COLO668 (cell line): ENCODE data around the gene PODXL.
"Not testable (repeated sequence)": the region's sequence is repeated elsewhere in the genome, so short reads cannot be mapped to it uniquely, and the experiment has no call there.

ENCODE experiments used
- DNase-seq: peaks from one replicate; lab custom pipeline; 2025; ENCODE audit not compliant: unreplicated experiment; lab: John Stamatoyannopoulos, UW

Gene PODXL

DNA sequence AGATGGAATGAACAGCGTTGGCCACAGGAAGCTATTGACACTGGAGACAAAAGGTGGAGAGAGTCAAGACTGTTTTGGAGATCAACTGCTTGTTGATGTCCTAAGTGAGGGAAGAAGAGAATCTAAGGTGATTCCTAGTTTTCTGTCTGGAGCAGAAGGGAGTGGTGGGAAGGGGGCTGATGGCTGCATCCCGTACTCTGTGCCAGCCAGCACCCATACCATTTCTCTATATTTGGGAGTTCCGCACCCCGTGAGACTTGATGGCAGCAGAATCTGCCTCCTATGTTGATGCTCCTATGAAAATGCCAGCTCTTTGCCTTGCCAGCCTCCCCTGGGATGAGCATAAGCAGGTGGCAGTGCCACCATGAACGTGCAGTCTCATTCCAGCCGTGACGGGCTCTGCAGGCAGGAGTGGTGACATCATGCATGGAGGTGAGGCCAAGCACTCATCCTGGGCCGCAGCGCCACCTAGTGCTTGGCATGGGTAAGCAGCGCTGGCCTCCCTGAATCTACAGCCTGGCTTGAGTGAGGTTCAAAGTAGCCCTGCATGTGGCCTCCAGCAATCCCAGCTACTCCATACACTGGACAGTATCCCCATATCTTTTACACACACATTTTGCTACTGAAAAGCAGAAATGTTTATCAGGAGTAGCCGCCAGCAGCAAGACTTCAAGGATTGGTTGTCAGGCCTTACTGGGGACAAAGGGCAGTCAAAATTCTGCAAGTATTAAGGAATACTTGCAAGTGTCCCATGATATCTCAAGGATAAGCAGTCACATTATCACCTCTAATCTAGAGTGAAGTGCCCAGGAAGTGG, 43.0 kb downstream of the PODXL start:
- peak; percentile 90 for DNase-seq

DNA sequence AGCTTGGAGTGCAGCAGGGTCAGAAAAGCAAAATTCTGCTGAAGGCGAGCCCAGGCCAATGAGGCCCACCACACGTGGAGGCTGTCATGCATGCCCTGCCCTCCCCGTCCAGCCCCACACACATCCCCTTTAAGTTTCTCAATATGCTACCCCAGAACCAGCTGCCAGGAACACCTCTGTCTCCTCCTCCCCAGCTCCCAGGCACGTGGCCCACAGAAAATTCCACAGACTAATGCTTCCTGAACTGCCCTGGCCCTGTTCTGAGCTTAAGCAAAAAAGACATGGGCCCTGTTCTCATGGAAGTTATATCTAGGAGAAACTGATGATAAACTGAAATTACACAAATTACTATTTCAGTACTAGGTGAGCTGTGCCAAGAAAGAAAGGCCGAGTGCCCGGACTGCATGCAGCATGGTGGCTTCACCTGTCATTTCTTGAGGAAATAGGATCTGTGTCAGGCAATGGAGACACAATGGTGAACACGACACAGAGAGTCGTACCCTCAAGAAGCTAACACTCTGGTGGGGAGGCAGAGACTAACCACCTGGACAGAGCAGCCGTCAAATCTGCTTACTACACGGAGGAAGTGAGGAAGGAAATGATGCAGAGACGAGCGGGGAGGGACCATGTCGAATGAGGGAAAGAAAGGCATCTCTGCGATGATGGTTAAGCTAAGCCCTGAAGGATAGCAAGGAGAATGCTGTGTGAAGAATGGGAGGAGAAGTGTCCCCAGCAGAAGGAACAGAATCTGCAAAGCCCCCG, 44.5 kb downstream of the PODXL start:
- DNase-seq, result no peak

- no peak for DNase-seq
Observed at GRCh38 chr7:131511071-131511470, 45.4 kb downstream of the PODXL start.

- DNase-seq, result no peak
Observed at GRCh38 chr7:131509781-131510180, 46.6 kb downstream of the PODXL start.

- no peak for DNase-seq
Observed at GRCh38 chr7:131508754-131509486, 47.5 kb downstream of the PODXL start.

GRCh38 chr7:131507592-131508331, 48.7 kb downstream of the PODXL start:
- peak; percentile 83 for DNase-seq

DNA sequence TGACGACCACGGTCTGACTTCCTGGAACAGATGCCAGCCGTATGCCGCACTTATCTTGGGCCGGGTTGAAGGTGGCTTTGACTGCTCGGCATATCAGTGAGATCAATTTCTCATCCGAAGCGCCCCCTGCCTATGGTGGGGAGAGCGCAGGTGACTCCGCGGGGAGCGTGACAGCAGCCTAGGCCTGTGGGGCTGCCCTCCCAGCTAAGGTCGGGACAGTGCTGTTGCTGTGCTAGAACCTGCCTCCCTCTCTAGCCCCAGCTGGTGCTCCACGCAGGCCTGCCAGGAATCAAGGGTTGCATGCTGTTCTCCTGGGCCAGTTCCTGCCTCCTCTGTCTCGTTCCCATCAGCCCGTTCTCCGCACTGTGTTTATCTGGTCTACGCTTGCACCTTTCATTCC, 49.8 kb downstream of the PODXL start:
- DNase-seq, result no peak

- DNase-seq, result no peak
Observed at GRCh38 chr7:131505636-131506557, 50.5 kb downstream of the PODXL start.

DNA sequence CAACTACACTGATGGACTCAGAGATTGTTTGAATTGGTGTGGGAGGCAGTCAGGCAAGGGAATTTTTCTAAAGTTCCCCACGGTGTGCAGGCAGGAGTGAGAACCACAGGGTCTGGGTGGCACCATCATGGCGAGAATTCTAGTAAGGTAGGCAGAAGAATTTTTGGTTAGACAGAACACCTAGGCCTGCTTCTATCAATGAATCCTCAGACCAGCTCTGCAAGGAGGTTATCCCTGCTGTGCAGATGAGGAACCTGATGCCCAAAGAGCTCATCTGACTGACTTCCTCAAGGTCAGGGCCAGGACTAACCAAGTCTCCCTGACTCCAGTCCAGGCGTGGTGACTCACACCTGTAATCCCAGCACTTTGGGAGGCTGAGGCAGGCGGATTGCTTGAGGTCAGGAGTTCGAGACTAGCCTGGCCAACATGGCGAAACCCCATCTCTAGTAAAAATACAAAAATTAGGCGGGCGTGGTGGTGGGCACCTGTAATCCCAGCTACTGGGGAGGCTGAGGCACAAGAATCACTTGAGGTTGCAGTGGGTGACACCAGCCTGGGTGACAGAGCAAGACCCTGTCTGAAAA, 51.3 kb downstream of the PODXL start:
- not testable (repeated sequence) for DNase-seq

GRCh38 chr7:131504157-131504899, 52.1 kb downstream of the PODXL start:
- DNase-seq, result no peak

DNA sequence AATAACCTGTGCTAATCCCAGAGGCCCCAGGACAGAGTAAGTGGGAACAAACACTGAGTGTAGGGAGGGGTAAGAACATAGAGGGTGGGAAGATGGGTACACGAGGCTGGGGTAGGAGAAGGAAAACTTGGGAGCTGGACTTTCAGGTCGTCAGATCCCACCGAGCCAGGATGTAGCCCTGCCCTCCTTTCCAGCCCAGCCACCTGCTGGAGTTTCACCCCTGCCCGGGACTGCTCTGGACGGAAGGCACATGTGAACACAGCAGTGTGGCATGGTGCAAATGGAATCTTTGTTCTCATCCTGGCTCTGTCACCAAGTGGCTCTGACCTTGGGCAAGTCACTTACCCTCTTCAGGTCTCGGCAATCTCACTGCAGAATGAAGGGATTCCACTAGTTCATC, 52.8 kb downstream of the PODXL start:
- DNase-seq, result no peak

GRCh38 chr7:131502810-131503508, 53.5 kb downstream of the PODXL start:
- DNase-seq, result no peak

GRCh38 chr7:131501930-131502685, 54.3 kb downstream of the PODXL start:
- DNase-seq, result no peak

DNA sequence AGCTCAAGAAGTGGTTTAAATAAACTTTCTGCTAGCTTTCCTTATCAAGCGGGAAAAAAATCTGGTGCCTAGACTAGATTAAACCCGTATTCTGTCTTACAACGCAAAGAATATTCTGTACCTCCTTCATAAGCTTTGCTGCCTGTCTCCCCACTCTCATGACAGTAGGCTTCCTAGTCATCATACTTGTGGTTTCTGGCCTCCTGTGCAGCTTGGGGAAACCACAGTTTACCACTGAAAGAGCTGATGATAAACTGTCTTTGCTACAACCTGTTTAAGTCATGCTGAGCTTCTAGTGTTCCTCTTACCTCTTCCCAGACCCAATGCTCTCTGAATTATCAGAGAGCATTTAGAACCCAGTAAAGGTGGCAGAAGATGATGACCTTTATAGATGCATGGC, 55.0 kb downstream of the PODXL start:
- no peak for DNase-seq

DNA sequence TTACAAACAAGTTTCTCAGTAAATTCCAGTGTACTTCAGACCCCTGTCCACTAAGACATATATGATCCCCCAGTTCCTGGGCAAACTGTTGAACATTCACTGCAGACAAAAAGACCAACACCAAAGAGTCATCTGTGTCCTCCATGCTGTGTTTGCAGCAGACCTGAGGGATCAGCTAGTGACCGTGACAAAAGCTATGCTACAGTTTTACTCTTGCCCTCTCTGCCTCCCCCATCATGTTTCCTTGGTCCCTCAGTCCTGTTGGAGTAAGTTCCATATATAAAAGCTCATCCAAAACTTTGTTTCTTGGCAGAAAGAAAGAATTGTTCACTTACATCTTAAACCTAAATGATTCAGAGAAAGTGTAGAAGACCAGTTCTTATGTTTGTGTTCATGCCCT, 56.1 kb downstream of the PODXL start:
- no peak for DNase-seq

- no peak for DNase-seq
Observed at GRCh38 chr7:131499801-131500200, 56.6 kb downstream of the PODXL start.

DNA sequence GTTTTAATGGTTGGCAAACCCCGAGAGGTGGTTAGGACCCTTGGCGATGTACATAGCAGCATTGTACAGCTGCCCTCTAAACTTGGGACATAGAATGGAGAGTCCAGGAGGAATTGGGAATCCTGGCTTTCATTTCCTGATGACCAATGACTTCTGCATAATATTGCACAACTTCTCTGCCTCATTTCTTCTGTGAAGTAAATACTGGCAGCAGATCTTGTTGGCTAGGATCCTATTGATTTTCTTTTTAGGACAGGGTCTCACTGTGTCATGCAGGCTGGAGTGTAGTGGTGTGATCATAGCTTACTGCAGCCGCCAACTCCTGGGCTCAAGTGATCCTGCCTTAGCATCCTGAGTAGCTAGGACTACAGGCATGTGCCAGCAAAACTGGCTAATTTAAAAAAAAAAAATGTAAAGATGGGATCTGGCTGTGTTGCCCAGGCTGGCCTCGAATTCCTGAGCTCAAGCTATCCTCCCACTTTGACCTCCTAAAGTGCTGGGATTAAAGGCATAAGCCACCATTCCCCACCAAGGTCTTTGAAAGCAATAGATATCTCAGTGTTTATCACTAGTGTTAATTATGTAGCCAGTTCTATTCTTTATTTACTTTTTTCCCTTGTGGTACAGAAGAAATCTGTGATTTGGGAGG, 58.1 kb downstream of the PODXL start:
- DNase-seq, result no peak
